Retina (tissue), 1 donor: ENCODE data around the gene STX4.
"Not testable (repeated sequence)": the region's sequence is repeated elsewhere in the genome, so short reads cannot be mapped to it uniquely, and the experiment has no call there.

Experiments used
- DNase-seq: peaks from one replicate; pipeline ENCODE4 v3.0.0-alpha.2; 2016

The STX4 gene

GRCh38 chr16:30998852-30999761 is 34.3 kb upstream of the STX4 start:
- no peak for DNase-seq

GRCh38 chr16:31000671-31001382 is 32.5 kb upstream of the STX4 start:
- DNase-seq: no peak

GRCh38 chr16:31001507-31002249 is 31.7 kb upstream of the STX4 start:
- DNase-seq: no peak

- DNase-seq: no peak
Observed at GRCh38 chr16:31002250-31002700, 31.1 kb upstream of the STX4 start.

GRCh38 chr16:31002862-31003341 is 30.5 kb upstream of the STX4 start:
- DNase-seq: no peak

- no peak for DNase-seq
Observed at GRCh38 chr16:31003744-31004143, 29.6 kb upstream of the STX4 start.

- no peak for DNase-seq
Observed at GRCh38 chr16:31004658-31005057, 28.7 kb upstream of the STX4 start.

- no peak for DNase-seq
Observed at GRCh38 chr16:31005350-31006085, 27.8 kb upstream of the STX4 start.

GRCh38 chr16:31006086-31006385 is 27.3 kb upstream of the STX4 start:
- no peak for DNase-seq

GRCh38 chr16:31006589-31006988 is 26.8 kb upstream of the STX4 start:
- DNase-seq: no peak

- DNase-seq: no peak
Observed at GRCh38 chr16:31007684-31008083, 25.7 kb upstream of the STX4 start.

- DNase-seq: no peak
Observed at GRCh38 chr16:31008149-31008548, 25.2 kb upstream of the STX4 start.

- DNase-seq: no peak
Observed at GRCh38 chr16:31008551-31008950, 24.8 kb upstream of the STX4 start.

- no peak for DNase-seq
Observed at GRCh38 chr16:31009120-31009519, 24.2 kb upstream of the STX4 start.

GRCh38 chr16:31009894-31010584 is 23.3 kb upstream of the STX4 start:
- no peak for DNase-seq

GRCh38 chr16:31010585-31011325 is 22.6 kb upstream of the STX4 start, which contains the start of gene STX1B:
Gene STX1B, minus strand, starts transcription at chr16:31010638. Its CDS starts 242 bp downstream, at chr16:31010396.
- DNase-seq: peak; percentile 59

- not testable (repeated sequence) for DNase-seq
Observed at GRCh38 chr16:31011815-31012214, 21.5 kb upstream of the STX4 start.

- not testable (repeated sequence) for DNase-seq
Observed at GRCh38 chr16:31013292-31013691, 20.1 kb upstream of the STX4 start.

- DNase-seq: no peak
Observed at GRCh38 chr16:31016018-31016417, 17.3 kb upstream of the STX4 start.

- not testable (repeated sequence) for DNase-seq
Observed at GRCh38 chr16:31017756-31018155, 15.6 kb upstream of the STX4 start.

GRCh38 chr16:31020536-31020935 is 12.8 kb upstream of the STX4 start:
- no peak for DNase-seq
